NT2/D1 (cell line): Measurements from ENCODE around the gene CCAR1.

Source experiments
- SUZ12 ChIP-seq: IDR thresholded peaks from 2 replicates; pipeline ENCODE4 v1.6.1; 2011; ENCODE audit not compliant: insufficient read length, insufficient read depth; ENCODE audit errors: extremely low read depth
- YY1 ChIP-seq: IDR thresholded peaks from 2 replicates; pipeline ENCODE4 v1.6.1; 2011; ENCODE audit not compliant: insufficient read length, insufficient read depth
- ZNF274 ChIP-seq: IDR thresholded peaks from 2 replicates; pipeline ENCODE4 v1.6.1; 2011; ENCODE audit warnings: mild to moderate bottlenecking, low read depth, low read length

DNA sequence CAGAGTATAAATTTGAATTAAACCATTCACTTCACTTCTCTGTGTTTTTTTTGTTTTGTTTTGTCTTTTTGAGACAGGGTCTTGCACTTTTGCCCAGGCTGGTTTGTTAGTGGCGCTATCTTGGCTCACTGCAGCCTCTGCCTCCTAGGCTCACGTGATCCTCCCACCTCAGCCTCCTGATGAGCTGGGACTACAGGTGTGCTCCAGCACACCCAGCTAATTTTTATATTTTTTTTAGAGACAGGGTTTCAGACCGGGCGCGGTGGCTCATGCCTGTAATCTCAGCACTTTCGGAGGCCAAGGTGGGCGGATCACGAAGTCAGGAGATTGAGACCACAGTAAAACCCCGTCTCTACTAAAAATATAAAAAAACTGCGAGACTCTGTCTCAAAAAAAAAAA, 69.4 kb downstream of the CCAR1 start:
- TF ChIP-seq YY1 (no peak), ZNF274 (no peak), SUZ12 (no peak)
